Suprapubic skin (tissue), 4 donors: ENCODE data around the gene AKR1C2. TPM values are rescaled to one million over a fixed set of nuclear protein-coding genes. Genes with fewer than 3 reads are reported as not detected.
"Not testable (repeated sequence)": the region's sequence is repeated elsewhere in the genome, so short reads cannot be mapped to it uniquely, and the experiment has no call there.

Source experiments
- DNase-seq, 2 donors: peaks; one replicate each; pipeline ENCODE4 v3.0.0-alpha.2; 2019; ENCODE audit warnings: low spot score in 2 of 2
- H3K27ac ChIP-seq: fragments of 200-600 bp; sonication (generic); one replicate; pipeline ENCODE4 v1.5.1; 2019
- H3K27me3 ChIP-seq: fragments of 200-600 bp; sonication (generic); one replicate; pipeline ENCODE4 v1.5.1; 2019
- H3K36me3 ChIP-seq: fragments of 200-600 bp; sonication (generic); one replicate; pipeline ENCODE4 v1.5.1; 2019
- H3K4me1 ChIP-seq: fragments of 200-600 bp; sonication (generic); one replicate; pipeline ENCODE4 v1.5.1; 2019
- H3K4me3 ChIP-seq: fragments of 200-600 bp; sonication (generic); one replicate; pipeline ENCODE4 v1.5.1; 2019; ENCODE audit warnings: mild to moderate bottlenecking
- H3K9me3 ChIP-seq: fragments of 200-600 bp; sonication (generic); one replicate; pipeline ENCODE4 v1.5.1; 2019
- EP300 ChIP-seq: sonication (generic); formaldehyde crosslinking; IDR thresholded peaks from one replicate; pipeline ENCODE4 v1.6.1; 2017; ENCODE audit warnings: antibody characterized with exemption
- POLR2A ChIP-seq, 2 donors: fragments of 450-650 bp; IDR thresholded peaks; one replicate each; pipeline ENCODE4 v1.6.1; 2017; ENCODE audit warnings: antibody characterized with exemption in 2 of 2, mild to moderate bottlenecking in 2 of 2, moderate library complexity in 2 of 2
- POLR2AphosphoS5 ChIP-seq, 3 donors: sonication (generic); formaldehyde crosslinking; IDR thresholded peaks; one replicate each; pipeline ENCODE4 v1.6.1; 2017; ENCODE audit warnings: antibody characterized with exemption in 3 of 3
- WGBS: methylation state at CpG from one replicate; pipeline ENCODE4 v1.1.5; 2018; 5-methylcytosine and 5-hydroxymethylcytosine counted together
- total RNA-seq, 4 donors: library from RNA; depleted of rRNA; stranded (reverse); fragments of >200 nt; gene quantifications; one replicate each; pipeline ENCODE4 v1.1.0, GENCODE V29; 2016
- TF ChIP-seq, protein P1 (sequence below), 2 donors: fragments of 200-600 bp in 1 of 2; fragments of 450-650 bp in 1 of 2; sonication (generic) in 1 of 2; IDR thresholded peaks; one replicate each; pipeline ENCODE4 v1.5.1; 2016 to 2019; ENCODE audit warnings: antibody characterized with exemption in 2 of 2, mild to moderate bottlenecking in 1 of 2, moderate library complexity in 1 of 2

AKR1C2 gene
- total RNA-seq, 4 donors from 2014 or later: 7.2 to 29.7 (median 23.4) TPM

DNA sequence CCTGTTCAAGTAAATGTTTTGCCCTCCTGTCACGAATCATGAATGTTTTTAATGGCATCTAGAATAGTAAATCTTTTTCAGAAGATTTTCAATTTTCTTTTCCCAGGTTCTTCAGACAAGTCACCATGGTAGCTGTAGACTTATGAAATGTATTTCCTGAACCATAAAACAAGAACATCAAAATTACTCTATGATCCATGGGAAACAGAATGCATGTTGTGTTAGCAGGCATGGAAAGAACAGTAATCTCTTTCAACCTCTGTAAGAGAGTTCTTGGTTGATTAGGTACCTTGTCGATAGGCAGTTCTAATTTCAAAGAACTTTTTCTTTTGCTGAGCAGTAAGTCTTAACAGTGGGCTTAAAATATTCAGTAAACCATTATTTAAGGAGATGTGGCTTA is 22.9 kb downstream of the AKR1C2 start:
- H3K27me3 ChIP-seq: no peaks in the 10 kb centered on the region
- TF ChIP-seq EP300 (no peak), POLR2AphosphoS5 (IDR thresholded peaks at IDR 0.05) (no peak), POLR2A (IDR thresholded peaks at IDR 0.05) (no peak)
- TF ChIP-seq, protein P1, sequence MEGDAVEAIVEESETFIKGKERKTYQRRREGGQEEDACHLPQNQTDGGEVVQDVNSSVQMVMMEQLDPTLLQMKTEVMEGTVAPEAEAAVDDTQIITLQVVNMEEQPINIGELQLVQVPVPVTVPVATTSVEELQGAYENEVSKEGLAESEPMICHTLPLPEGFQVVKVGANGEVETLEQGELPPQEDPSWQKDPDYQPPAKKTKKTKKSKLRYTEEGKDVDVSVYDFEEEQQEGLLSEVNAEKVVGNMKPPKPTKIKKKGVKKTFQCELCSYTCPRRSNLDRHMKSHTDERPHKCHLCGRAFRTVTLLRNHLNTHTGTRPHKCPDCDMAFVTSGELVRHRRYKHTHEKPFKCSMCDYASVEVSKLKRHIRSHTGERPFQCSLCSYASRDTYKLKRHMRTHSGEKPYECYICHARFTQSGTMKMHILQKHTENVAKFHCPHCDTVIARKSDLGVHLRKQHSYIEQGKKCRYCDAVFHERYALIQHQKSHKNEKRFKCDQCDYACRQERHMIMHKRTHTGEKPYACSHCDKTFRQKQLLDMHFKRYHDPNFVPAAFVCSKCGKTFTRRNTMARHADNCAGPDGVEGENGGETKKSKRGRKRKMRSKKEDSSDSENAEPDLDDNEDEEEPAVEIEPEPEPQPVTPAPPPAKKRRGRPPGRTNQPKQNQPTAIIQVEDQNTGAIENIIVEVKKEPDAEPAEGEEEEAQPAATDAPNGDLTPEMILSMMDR (IDR thresholded peaks at IDR 0.05): no peak
- WGBS: 93% methylated on average over 2 of the region's 2 CpGs
- H3K4me3 ChIP-seq: no peak overlapping the region
- DNase-seq: no peak
- no peaks in the 10 kb centered on the region for H3K36me3 ChIP-seq
- peaks cover 5% of the 10 kb centered on the region for H3K4me1 ChIP-seq
- no peak overlapping the region for H3K27ac ChIP-seq
- H3K9me3 ChIP-seq: no peaks in the 10 kb centered on the region

DNA sequence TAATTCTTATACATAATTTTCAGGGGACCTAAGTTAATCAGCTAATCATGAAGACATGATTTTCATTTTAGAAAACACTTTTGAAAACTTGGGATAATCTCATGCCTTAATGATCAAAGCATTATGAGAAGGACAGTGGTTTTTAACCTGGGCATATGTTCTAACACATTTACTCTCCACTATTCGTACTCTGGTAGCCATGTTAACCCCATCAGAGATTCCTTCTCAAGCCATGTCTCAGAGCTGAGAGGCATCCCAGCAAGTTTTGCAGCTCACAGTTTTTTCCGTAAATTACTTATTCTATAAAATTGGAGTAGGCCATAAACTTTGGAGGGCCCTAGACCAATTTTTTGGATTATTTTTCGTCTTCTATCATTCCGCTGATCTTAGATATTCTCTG is 24.8 kb downstream of the AKR1C2 start:
- Histone ChIP-seq H3K27me3 (no peaks in the 10 kb centered on the region), H3K4me1 (no peaks in the 10 kb centered on the region), H3K9me3 (no peaks in the 10 kb centered on the region), H3K36me3 (no peaks in the 10 kb centered on the region), H3K27ac (no peak overlapping the region), H3K4me3 (no peak overlapping the region)
- TF ChIP-seq POLR2AphosphoS5 (IDR thresholded peaks at IDR 0.05): no peak
- TF ChIP-seq, protein P1 (IDR thresholded peaks at IDR 0.05): no peak
- TF ChIP-seq EP300: no peak
- no peak for TF ChIP-seq POLR2A (IDR thresholded peaks at IDR 0.05)
- 98% methylated on average over 4 of the region's 4 CpGs for WGBS
- no peak for DNase-seq

DNA sequence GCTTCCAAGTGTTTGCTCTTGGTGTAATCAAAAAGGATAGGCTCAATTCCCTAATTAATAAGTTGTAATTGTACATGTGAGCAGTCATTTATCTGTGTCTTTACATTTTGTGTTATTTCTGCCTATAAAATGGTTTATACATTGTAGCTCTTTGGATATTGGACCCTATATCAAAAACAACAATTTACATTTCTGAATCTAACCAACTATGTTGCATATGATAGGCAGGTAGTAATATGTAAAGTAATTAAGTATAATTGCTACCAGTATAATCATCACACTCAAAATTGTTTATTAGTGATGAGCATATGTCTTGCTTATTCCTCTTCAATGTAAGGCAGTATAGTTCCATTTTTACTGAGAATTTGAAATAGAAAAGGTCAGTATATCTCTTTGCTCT is 26.6 kb downstream of the AKR1C2 start:
- H3K36me3 ChIP-seq: no peaks in the 10 kb centered on the region

DNA sequence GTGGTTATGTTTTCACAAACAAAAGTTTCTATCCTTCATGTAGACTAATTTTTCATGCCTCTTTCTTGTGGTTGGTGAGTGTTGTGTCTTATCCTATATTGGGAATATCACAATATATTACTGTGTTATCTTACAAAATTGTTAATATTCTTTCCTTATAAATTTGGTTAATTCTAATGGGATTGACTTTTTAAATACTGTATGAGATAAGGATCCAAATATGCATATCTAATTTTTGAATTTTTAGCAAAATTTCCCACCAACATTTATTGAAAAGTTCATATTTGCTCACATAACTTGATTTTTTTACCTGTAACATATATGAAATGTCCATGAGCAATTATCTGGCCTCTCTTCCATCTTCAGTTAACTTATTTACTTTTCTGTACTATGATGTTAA is 29.3 kb downstream of the AKR1C2 start:
- DNase-seq, H3K27me3 ChIP-seq, H3K4me1 ChIP-seq, H3K27ac ChIP-seq, H3K36me3 ChIP-seq, H3K9me3 ChIP-seq, H3K4me3 ChIP-seq: not testable (repeated sequence)

More for the DNA sequence above, 26.6 kb downstream of the AKR1C2 start:
- no peaks in the 10 kb centered on the region for H3K4me1 ChIP-seq
- H3K9me3 ChIP-seq: no peaks in the 10 kb centered on the region
- no peaks in the 10 kb centered on the region for H3K27me3 ChIP-seq
- TF ChIP-seq EP300 (no peak), POLR2A (IDR thresholded peaks at IDR 0.05) (no peak), POLR2AphosphoS5 (IDR thresholded peaks at IDR 0.05) (no peak)
- TF ChIP-seq, protein P1 (IDR thresholded peaks at IDR 0.05): no peak
- H3K27ac ChIP-seq: no peak overlapping the region
- DNase-seq: no peak
- H3K4me3 ChIP-seq: no peak overlapping the region

DNA sequence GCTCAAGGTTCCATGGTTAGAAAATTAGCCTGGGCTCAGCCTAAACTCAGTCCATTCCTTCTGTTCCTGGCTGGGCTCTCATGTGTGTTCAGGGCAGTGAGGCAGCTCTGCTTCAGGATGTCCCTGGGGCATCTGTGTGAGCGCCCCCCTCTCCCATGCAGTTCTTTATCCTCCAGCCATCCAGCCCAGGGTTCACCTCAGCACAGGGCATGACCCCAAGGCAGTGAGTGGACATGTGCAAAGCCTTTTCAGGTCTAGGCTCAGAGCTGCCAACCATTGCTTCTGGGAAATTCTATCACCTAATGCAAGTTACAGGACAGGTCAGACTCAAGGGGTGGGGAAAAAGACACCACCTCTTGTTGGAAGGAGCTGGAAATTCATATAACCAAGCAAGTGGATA is 30.4 kb downstream of the AKR1C2 start:
- H3K4me1 ChIP-seq, H3K9me3 ChIP-seq, H3K4me3 ChIP-seq, H3K27me3 ChIP-seq, DNase-seq, H3K27ac ChIP-seq: not testable (repeated sequence)
- WGBS: 82% methylated on average over 1 of the region's 1 CpG
- peaks cover 12% of the 10 kb centered on the region for H3K36me3 ChIP-seq

DNA sequence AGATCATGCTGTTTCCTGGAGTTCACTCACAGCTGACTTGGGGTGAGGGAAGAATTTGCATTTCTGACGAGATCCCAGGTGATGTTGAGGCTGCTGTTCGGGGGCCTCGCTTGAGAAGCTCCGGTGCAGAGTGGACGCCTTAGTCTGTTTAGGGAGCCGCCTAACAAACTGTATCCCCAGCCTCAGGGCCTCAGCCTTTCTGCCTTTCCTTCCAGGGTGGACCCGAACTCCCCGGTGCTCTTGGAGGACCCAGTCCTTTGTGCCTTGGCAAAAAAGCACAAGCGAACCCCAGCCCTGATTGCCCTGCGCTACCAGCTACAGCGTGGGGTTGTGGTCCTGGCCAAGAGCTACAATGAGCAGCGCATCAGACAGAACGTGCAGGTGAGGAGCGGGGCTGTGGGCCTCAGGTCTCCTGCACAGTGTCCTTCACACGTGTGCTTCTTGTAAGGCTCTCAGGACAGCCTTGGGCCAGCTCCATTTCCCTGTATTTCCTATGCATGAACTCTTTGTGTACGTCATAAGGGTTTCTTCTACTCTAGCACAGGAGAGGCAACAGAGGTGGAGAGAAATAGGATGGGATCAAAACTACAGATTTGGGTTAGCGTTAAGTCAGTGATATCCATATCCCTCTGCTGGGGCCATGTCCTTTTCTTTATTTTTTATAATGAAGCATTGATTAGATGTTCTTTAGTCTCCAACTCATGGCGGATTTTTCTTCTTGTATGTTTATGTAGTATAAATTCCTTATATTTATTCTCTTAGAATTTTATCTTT is 31.1 kb downstream of the AKR1C2 start:
- over 99% methylated on average over 12 of the region's 18 CpGs for WGBS
- not testable (repeated sequence) for H3K4me1 ChIP-seq, H3K9me3 ChIP-seq, DNase-seq, H3K27ac ChIP-seq, H3K27me3 ChIP-seq, H3K4me3 ChIP-seq
- peaks cover 12% of the 10 kb centered on the region for H3K36me3 ChIP-seq

DNA sequence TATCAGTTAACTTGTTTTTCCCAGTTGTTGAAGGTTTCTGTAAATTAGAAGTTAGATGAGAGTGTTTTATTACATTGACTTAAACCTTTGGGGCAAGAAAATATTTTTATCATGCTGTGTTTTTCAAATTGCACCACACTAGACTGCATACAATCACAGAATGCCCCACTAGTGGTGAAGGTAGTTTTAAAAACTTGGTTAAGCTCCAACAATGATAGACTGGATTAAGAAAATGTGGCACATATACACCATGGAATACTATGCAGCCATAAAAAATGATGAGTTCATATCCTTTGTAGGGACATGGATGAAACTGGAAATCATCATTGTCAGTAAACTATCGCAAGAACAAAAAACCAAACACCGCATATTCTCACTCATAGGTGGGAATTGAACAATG is 33.3 kb downstream of the AKR1C2 start:
- H3K4me3 ChIP-seq, H3K27me3 ChIP-seq, H3K9me3 ChIP-seq, DNase-seq, H3K27ac ChIP-seq, H3K4me1 ChIP-seq: not testable (repeated sequence)
- WGBS: 100% methylated on average over 2 of the region's 2 CpGs
- H3K36me3 ChIP-seq: peaks cover 12% of the 10 kb centered on the region

DNA sequence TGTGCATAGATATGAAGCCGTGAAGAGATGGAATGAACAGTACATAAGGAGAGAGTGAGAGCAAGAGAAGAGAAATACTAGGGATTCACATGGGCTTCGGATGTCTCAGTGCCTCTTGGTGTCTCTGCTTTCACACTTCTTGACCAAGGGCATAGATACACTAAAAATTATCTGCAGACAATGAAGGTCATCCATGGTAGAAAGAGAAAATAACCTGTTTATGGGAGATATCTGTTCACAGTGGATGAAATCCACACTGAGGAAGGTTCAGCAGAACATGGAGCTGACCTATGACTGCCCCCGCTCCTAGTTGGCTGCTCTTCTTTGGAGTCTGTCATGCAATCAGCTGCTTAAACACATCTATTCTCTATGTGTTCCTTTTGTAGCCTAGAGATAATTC is 34.4 kb downstream of the AKR1C2 start:
- H3K36me3 ChIP-seq: peaks cover 12% of the 10 kb centered on the region
- H3K4me1 ChIP-seq, H3K9me3 ChIP-seq, DNase-seq, H3K27me3 ChIP-seq, H3K27ac ChIP-seq, H3K4me3 ChIP-seq: not testable (repeated sequence)
- WGBS: 92% methylated on average over 3 of the region's 3 CpGs

DNA sequence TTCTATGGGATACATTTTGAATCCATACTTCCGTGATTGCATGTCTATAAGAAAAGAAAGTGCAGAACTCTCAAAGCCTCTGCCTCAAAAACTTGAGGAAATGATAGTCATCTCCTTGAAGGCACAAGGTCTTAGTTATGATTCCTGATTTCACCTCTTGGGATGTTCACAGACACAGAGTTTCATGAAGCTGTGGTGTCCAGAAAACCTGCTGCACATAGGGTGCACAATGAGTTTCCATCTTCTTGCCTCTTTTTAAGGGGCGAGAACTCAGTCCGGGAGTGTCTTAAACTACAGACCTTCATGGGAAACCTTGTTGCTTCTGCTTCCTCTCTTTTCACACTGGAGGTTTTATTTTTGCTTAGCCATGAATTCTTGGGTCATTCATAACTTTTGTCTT is 36.5 kb downstream of the AKR1C2 start:
- H3K4me1 ChIP-seq, H3K4me3 ChIP-seq, H3K27me3 ChIP-seq, H3K9me3 ChIP-seq, H3K27ac ChIP-seq, DNase-seq: not testable (repeated sequence)
- H3K36me3 ChIP-seq: peaks cover 12% of the 10 kb centered on the region
- WGBS: 93% methylated on average over 3 of the region's 3 CpGs

DNA sequence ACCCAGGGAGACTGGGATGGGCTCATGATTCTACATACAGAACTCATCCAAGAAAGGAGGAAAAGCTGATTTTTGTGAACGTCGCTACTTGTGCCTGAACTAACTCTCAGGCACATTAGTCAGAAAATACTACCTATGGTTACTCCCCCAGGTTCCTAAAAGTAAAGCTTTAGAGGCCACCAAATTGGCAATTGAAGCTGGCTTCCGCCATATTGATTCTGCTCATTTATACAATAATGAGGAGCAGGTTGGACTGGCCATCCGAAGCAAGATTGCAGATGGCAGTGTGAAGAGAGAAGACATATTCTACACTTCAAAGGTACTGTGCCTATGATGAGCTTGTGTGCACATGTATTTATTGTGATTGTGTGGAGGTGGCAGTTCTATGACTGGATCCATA is 37.9 kb downstream of the AKR1C2 start:
- peaks cover 12% of the 10 kb centered on the region for H3K36me3 ChIP-seq
- not testable (repeated sequence) for H3K9me3 ChIP-seq, DNase-seq, H3K4me1 ChIP-seq, H3K27me3 ChIP-seq, H3K27ac ChIP-seq
- WGBS: 96% methylated on average over 4 of the region's 4 CpGs
- H3K4me3 ChIP-seq: peak overlapping the region; percentile 26

DNA sequence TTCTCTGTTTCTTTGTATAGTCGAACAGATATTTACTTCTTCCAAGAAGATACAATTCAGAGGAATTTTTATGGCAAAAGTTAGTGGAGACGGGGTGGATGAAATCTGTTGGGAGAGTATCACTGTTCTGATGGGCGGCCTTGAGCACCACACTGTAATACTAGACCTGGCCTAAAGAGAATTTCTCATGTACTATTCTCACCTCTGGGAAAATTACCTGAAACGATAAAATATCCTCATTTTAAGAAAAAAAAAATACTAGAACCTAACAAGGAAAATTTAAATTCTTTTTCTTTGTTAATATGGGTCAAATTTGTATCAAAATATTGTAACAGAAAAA is 39.9 kb downstream of the AKR1C2 start:
- H3K9me3 ChIP-seq, DNase-seq, H3K36me3 ChIP-seq, H3K27me3 ChIP-seq, H3K4me1 ChIP-seq, H3K27ac ChIP-seq: not testable (repeated sequence)
- 54% methylated on average over 4 of the region's 4 CpGs for WGBS
- H3K4me3 ChIP-seq: peak overlapping the region; percentile 26
